Natural killer cell (primary cell): Measurements from ENCODE around the gene GNG7. TPM values are rescaled to one million over a fixed set of nuclear protein-coding genes. Genes with fewer than 3 reads are reported as not detected.
"Not testable (repeated sequence)": the region's sequence is repeated elsewhere in the genome, so short reads cannot be mapped to it uniquely, and the experiment has no call there.

Source experiments
- ATAC-seq, 3 donors: fragments of 150-1000 bp in 2 of 3; fragments of 200-7000 bp in 1 of 3; cut with Tn5 transposase; 1 replicate in 1 of 3; 2 replicates in 2 of 3; pipeline ENCODE4 v1.10.0; 2021; ENCODE audit warnings: mild to moderate bottlenecking in 2 of 3, moderate library complexity in 2 of 3
- DNase-seq, 2 donors: peaks; one replicate each; pipeline versions ENCODE4 v3.0.0 to v3.0.0-alpha.2; 2013 to 2021; ENCODE audit warnings: mixed read lengths in 1 of 2
- H3K27ac ChIP-seq: one replicate; pipeline ENCODE4 v1.5.1; 2013; ENCODE audit warnings: mild to moderate bottlenecking, low read length
- H3K27me3 ChIP-seq: one replicate; pipeline ENCODE4 v1.6.1; 2013; ENCODE audit warnings: low read length; ENCODE audit not compliant: control insufficient read depth, insufficient read depth
- H3K36me3 ChIP-seq: one replicate; pipeline ENCODE4 v1.6.1; 2013; ENCODE audit warnings: low read length; ENCODE audit not compliant: control insufficient read depth, insufficient read depth
- H3K4me1 ChIP-seq: one replicate; pipeline ENCODE4 v1.6.1; 2013; ENCODE audit warnings: low read length; ENCODE audit not compliant: control insufficient read depth, insufficient read depth
- H3K4me3 ChIP-seq: one replicate; pipeline ENCODE4 v1.5.1; 2013; ENCODE audit warnings: low read length
- H3K9me3 ChIP-seq: one replicate; pipeline ENCODE4 v1.6.1; 2013; ENCODE audit warnings: low read length; ENCODE audit not compliant: control insufficient read depth, insufficient read depth
- H3K27ac Mint-ChIP-seq, 2 donors: one replicate each; pipeline ENCODE4 v1.8.0; 2022; ENCODE audit warnings: mild to moderate bottlenecking in 2 of 2, mixed read lengths in 2 of 2, moderate library complexity in 1 of 2
- H3K27me3 Mint-ChIP-seq, 2 donors: one replicate each; pipeline ENCODE4 v1.8.0; 2022; ENCODE audit warnings: low read depth in 2 of 2, mixed read lengths in 2 of 2
- H3K36me3 Mint-ChIP-seq: one replicate; pipeline ENCODE4 v1.8.0; 2022; ENCODE audit warnings: mixed read lengths
- H3K4me1 Mint-ChIP-seq, 2 donors: one replicate each; pipeline ENCODE4 v1.8.0; 2022; ENCODE audit warnings: mixed read lengths in 2 of 2
- H3K4me3 Mint-ChIP-seq: one replicate; pipeline ENCODE4 v1.8.0; 2022; ENCODE audit warnings: mild to moderate bottlenecking, moderate library complexity, mixed read lengths
- H3K9me3 Mint-ChIP-seq, 2 donors: one replicate each; pipeline ENCODE4 v1.8.0; 2022; ENCODE audit warnings: mixed read lengths in 2 of 2
- CTCF ChIP-seq: fragments of 200-600 bp; IDR thresholded peaks from one replicate; pipeline ENCODE4 v1.8.0; 2022; ENCODE audit warnings: antibody characterized with exemption
- WGBS: methylation state at CpG from one replicate; pipeline ENCODE4 v1.1.7; 2013; ENCODE audit warnings: missing lambda C conversion rate; ENCODE audit not compliant: insufficient coverage; 5-methylcytosine and 5-hydroxymethylcytosine counted together
- intact Hi-C: fragments of 100-400 bp; cut with micrococcal nuclease; formaldehyde crosslinking; loops from one replicate; pipeline ENCODE4 v1.14.2; 2022
- total RNA-seq, 4 donors: library from RNA; stranded (reverse); fragments of 120-200 nt in 1 of 4; gene quantifications; one replicate each; pipeline versions ENCODE4 v1.2.3 to v1.2.4, GENCODE V29; 2013 to 2022

GNG7 gene
- total RNA-seq, 3 donors from 2014 or later (not counting 1 experiment from before 2014, with no cell fraction given) = 0.75 to 4.8 (median 1.5) TPM

GRCh38 chr19:2683430-2684003, 19.0 kb downstream of the GNG7 start:
- no peaks in the 10 kb centered on the region for H3K9me3 Mint-ChIP-seq
- H3K4me1 Mint-ChIP-seq = no peaks in the 10 kb centered on the region
- Histone ChIP-seq H3K9me3 (no peaks in the 10 kb centered on the region), H3K4me1 (peaks cover 11% of the 10 kb centered on the region), H3K4me3 (no peak overlapping the region), H3K27ac (no peak overlapping the region), H3K36me3 (no peaks in the 10 kb centered on the region), H3K27me3 (no peaks in the 10 kb centered on the region)
- no peaks in the 10 kb centered on the region for H3K36me3 Mint-ChIP-seq
- TF ChIP-seq CTCF = no peak
- ATAC-seq (no peak), DNase-seq (no peak)
- 92% methylated on average over 20 of the region's 20 CpGs for WGBS
- H3K27me3 Mint-ChIP-seq = peaks cover 0 to 3% of the 10 kb centered on the region in 2 donors
- H3K4me3 Mint-ChIP-seq = no peak overlapping the region
- no peak overlapping the region for H3K27ac Mint-ChIP-seq
- intact Hi-C loops = no loop called here

- H3K27me3 Mint-ChIP-seq = peaks cover 0 to 3% of the 10 kb centered on the region in 2 donors
- H3K36me3 ChIP-seq = no peaks in the 10 kb centered on the region
- H3K27ac Mint-ChIP-seq = no peak overlapping the region
- intact Hi-C loops = no loop called here
- H3K36me3 Mint-ChIP-seq = no peaks in the 10 kb centered on the region
- no peaks in the 10 kb centered on the region for H3K27me3 ChIP-seq
- H3K4me3 Mint-ChIP-seq = no peak overlapping the region
- DNase-seq (no peak), ATAC-seq (no peak)
- H3K27ac ChIP-seq = peak overlapping the region; percentile 88
- no peaks in the 10 kb centered on the region for H3K4me1 Mint-ChIP-seq
- WGBS = 79% methylated on average over 10 of the region's 11 CpGs
- no peak overlapping the region for H3K4me3 ChIP-seq
- TF ChIP-seq CTCF = no peak
- no peaks in the 10 kb centered on the region for H3K9me3 Mint-ChIP-seq
- no peaks in the 10 kb centered on the region for H3K9me3 ChIP-seq
- H3K4me1 ChIP-seq = peaks cover 25% of the 10 kb centered on the region
Observed at GRCh38 chr19:2680808-2681207, 21.7 kb downstream of the GNG7 start.

- DNase-seq = no peak
- H3K36me3 ChIP-seq = no peaks in the 10 kb centered on the region
- peaks cover 0 to 3% of the 10 kb centered on the region in 2 donors for H3K27me3 Mint-ChIP-seq
- no peak for TF ChIP-seq CTCF
- 84% methylated on average over 2 of the region's 2 CpGs for WGBS
- H3K27ac ChIP-seq = peak overlapping the region; percentile 88
- H3K9me3 ChIP-seq = no peaks in the 10 kb centered on the region
- H3K27ac Mint-ChIP-seq = no peak overlapping the region
- intact Hi-C loops = no loop called here
- no peaks in the 10 kb centered on the region for H3K36me3 Mint-ChIP-seq
- no peak overlapping the region for H3K4me3 ChIP-seq
- ATAC-seq = no peak
- H3K27me3 ChIP-seq = no peaks in the 10 kb centered on the region
- no peaks in the 10 kb centered on the region for H3K4me1 Mint-ChIP-seq
- H3K4me3 Mint-ChIP-seq = no peak overlapping the region
- no peaks in the 10 kb centered on the region for H3K9me3 Mint-ChIP-seq
- peaks cover 25% of the 10 kb centered on the region for H3K4me1 ChIP-seq
Observed at GRCh38 chr19:2679439-2679838, 23.1 kb downstream of the GNG7 start.

- H3K27me3 ChIP-seq, DNase-seq, H3K27me3 Mint-ChIP-seq, H3K27ac Mint-ChIP-seq, intact Hi-C loops, H3K4me1 Mint-ChIP-seq, H3K9me3 ChIP-seq, H3K9me3 Mint-ChIP-seq, ATAC-seq, H3K36me3 Mint-ChIP-seq, H3K36me3 ChIP-seq, H3K4me3 ChIP-seq, H3K4me3 Mint-ChIP-seq: not testable (repeated sequence)
- H3K27ac ChIP-seq = peak overlapping the region; percentile 88
- H3K4me1 ChIP-seq = peaks cover 25% of the 10 kb centered on the region
- 96% methylated on average over 4 of the region's 5 CpGs for WGBS
Observed at GRCh38 chr19:2678948-2679347, 23.5 kb downstream of the GNG7 start.
